ENCODE results near the gene RTN3. TPM values are rescaled to one million over a fixed set of nuclear protein-coding genes. Genes with fewer than 3 reads are reported as not detected.
A peak's percentile ranks its signal among the peaks of the same experiment; 100 is the strongest.
"Not testable (repeated sequence)": the region's sequence is repeated elsewhere in the genome, so short reads cannot be mapped to it uniquely, and the experiment has no call there.

RTN3 gene
- total RNA-seq, 1 donor from 2014 or later: 56.6 TPM

DNA sequence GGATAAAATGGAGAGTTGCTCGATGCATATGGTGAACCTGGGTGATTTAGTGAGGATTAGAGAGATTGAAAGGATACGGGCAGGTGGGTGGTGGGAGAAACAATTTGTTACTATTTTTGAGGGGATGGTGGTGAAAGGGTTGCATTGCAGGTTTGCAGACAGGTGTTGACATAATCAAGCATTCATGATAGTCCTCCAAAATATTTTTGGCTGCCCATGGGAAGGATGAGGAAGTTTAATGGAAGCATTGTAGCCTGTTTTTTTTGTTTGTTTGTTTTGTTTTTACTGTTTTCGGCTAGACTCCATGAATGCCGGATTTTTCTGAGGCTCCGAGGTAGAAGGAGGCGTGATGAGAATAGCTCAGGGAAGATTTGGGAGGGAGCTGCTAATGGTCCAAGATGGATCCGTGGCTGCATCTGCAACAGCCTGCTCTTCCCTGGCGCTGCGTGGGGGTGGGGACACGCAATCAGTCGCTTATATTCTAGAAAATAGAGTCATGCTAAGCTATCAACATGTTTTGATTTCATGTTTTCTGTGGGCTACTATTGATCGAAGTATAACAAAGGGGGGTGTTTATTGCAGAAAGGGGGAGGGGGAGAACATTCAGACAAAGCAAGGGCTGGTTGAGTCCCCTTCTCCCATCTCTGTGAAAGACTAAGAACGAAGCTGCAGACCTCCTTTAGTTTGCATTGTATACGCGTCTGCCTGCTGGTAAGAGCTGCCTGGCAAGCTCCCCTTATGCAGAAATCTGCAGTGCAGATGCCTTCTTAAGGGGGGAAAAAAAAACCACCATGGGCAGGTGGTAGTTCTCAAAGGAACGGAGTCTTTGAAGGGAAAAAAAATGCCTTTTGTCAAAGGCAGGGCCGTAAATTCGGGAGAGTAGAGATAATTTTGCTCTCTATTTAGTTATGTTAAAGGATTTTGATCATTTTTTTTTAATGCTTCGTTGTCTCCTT lies 1.0 kb downstream of the RTN3 start:
- peak; percentile 63 for DNase-seq (ENCODE audit: low spot score)

DNA sequence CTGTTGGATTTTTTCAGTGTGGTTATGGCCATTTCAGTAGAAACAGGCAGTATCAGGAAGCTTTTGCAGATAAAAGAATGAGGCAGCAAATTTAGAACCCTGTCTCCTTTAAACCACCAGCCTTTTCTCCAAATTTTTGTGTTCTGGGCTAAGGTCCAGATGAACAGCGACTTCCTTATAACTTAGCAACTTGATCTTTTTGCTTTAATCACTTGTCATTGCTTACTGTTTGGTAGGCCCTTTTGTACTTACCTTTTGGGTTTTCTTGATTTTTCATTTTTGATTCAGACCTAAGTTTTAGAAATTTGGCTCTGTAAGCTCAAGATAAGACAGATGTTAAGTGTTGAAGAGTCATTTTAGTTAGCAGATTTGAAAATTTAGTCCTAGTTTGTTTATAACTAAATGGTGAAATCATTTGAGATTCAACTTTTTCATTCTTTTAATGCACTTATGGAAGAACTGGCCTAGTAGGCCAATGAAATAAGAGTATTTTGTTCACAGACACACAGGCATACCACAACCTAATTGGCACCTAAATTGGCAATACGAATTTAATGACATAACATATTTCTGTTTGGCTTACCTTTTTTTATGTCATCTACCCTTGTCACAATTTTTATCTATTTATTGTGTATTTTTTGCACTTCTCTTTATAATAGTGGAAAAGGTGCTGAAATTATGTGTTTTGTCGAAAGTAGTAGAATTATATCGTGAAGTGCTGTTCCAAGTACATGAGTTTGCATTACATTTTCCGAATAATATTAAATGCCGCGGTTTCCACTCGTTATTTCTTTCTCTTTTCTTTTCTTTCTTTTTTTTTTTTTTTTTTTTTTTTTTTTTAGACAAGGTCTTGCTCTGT lies 2.1 kb downstream of the RTN3 start:
- DNase-seq (ENCODE audit: low spot score): peak; percentile 27

DNA sequence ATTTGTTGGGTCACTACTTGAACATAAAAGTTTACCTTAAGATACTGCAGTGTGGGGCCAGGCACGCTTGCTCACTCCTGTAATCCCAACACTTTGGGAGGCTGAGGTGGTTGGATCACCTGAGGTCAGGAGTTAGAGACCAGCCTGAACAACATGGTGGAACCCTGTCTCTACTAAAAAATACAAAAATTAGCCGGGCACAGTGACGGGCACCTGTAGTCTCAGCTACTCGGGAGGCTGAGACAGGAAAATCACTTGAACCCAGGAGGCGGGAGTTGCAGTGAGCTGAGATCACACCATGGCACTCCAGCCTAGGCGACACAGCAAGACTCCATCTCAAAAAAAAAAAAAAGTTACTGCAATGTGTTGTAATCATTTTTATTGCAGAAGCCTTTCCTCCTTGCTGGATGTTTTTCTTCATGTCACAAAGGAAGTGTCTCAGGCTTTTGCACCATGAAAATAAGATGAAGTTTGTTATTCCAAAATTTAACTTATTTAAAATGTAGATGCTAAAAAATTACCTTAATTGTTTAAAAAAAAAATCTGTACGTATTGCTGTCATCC lies 3.9 kb downstream of the RTN3 start:
- DNase-seq (ENCODE audit: low spot score): not testable (repeated sequence)

DNA sequence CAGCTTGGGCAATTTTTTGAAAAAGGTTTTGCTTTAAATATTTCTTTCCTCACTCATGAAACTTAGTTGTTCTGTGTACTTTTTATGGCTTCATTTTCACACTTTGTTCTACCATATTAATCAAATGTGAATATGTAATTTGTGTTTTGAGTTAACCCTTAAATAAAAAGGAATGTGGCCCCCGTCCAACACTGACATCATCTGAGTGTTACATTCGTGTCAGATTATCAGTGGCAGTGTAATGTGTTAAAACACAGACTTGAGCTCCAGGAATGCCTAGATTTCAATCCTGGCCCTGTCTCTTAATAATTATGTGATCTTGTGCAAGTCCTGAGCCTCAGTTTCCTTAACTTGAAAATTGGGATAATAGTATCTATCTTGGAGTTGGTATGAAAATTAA lies 5.6 kb downstream of the RTN3 start:
- no peak for DNase-seq (ENCODE audit: low spot score)

DNA sequence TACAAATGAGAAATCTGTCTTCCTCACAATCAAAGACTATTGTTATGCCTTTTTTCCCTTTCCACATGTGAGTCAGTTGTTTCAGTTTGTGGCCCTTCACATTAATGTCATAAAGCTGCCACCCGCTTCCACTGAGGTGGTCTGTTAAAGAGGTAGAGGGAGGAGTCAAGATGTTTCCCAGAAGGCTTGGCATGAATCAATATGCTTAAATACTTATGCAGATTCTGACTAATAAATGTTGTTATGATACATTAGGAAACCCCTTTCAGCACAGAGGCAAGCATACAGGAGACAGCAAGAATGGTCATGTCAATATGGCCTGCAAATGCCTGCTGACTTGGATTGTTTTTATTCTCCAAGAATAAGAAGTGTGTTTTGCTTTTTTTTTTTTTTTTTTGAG lies 6.5 kb downstream of the RTN3 start:
- no peak for DNase-seq (ENCODE audit: low spot score)

DNA sequence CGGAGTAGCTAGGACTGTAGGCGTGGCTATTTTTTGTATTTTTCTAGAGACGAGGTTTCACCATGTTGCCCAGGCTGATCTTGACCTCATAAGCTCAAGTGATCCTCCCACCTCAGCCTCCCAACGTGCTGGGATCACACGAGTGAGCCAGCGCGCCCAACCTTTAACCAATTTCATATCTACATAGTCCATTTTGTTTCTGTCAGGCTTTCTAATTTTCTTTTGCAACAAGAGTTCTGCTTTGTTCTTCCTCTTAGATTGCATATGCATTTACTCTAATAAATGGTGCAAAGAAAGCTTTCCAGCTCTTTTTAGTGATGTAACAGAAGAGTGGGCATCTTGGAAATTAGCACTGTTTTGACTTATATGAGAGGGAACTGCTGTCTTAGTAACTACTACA lies 13.3 kb downstream of the RTN3 start:
- no peak for DNase-seq (ENCODE audit: low spot score)

DNA sequence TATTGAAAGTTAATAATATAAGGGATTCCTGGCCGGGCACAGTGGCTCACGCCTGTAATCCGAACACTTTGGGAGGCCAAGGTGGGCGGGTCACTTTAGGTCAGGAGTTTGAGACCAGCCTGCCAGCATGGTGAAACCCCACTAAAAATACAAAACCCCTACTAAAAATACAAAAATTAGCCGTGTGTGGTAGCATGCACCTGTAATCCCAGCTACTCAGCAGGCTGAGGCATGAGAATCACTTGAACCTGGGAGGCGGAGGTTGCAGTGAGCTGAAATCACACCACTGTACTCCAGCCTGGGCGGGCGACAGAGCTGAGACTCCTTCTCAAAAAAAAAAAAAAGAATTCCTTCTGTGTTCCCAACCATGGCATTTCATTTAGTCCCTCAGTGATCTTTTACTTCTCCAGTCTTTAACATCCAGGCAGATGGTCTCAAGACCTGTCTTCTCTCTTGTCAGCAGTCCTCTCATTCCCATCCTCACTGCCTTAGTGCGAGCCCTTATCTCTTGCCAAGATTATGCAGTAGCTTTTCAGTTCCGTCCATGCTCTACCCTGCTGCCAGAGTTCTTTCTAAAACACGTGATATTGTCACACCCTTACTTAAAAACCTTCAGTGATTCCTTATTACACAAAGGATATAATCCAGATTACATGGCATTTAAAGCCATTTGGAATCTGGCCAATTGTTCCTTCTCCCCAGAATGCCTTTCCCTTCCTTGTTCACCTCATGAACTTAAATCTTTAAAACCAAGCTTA lies 17.9 kb downstream of the RTN3 start:
- peak; percentile 74 for DNase-seq (ENCODE audit: low spot score)

DNA sequence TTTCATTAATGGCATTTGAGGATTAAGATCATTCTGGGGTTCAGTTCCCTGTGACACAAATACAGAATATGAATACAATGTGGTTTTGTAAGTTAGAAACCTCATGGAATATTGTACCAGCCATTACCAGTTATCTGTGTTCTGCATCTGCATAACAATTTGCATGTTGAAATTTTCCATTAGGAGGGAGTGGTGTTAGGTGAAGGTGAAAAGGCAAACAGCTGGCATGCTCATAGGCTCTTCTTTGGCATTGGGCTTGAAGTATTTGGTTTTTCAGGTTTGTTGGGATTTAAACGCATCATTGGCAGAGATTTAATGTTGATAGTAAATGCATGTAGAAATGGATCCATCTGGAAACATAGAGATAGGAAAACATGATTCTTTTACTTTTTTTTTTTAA lies 18.6 kb downstream of the RTN3 start:
- DNase-seq (ENCODE audit: low spot score): no peak

DNA sequence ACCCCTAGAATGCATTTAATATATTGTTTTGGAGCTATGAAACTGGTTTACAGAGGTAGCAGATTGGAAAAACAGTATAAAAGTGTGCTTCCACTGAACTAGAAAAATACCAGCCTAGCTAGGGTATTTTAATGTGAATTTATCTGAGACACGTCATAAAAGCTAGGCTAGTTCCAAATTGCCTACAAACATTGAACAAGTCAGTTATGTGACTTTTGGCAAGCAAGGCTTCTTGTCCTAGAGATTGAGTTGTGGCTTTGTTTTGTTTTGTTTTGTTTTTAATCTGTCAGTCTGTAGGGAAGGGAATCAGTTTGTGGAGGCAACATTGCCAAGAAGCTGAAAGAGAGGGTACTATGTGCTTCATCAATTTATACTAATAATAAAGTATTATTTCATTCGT lies 24.2 kb downstream of the RTN3 start:
- DNase-seq (ENCODE audit: low spot score): no peak

DNA sequence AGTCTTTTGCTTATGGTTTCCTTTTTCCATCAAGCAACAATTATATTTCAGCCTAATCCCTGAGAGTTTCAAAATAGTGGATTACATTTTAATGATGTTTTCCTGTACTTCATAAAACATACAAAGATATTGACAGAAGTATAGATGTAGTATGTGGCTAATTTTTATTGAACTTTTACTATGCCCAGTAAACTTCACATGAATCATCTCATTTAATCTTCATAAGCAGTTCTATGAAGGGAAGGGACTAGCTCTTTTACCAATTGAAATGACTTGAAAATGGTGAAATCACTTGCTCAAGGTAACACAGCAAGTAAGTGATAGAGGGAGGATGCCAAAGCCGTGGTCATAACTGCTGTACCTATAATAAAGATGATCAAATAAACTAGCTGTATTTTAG lies 27.5 kb downstream of the RTN3 start:
- no peak for DNase-seq (ENCODE audit: low spot score)

DNA sequence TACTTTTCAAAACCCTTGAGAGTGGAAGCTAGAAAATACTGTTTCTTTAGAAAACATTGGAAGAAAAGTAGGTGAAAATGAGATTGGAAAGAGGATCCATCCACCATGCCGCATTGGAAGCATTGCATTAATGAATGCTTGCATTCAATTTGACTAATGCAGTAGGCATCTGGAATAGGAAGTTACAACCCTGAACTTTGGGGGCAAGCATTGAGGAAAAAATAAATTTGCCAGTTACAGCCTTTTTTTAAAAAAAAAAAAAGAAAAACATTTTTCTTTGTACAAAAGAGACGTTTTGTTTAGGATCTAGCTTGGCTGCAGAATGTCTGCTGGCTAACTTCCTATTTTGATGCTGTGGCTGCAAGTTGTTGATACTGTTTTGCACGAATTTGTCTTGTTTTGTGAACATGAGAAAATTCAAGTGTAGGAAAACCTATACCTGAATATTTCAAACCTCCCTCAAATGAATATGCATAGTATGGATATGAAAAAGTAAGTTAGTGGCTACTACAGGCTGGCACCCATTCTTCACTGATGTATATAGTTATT lies 28.1 kb downstream of the RTN3 start:
- DNase-seq (ENCODE audit: low spot score): no peak

DNA sequence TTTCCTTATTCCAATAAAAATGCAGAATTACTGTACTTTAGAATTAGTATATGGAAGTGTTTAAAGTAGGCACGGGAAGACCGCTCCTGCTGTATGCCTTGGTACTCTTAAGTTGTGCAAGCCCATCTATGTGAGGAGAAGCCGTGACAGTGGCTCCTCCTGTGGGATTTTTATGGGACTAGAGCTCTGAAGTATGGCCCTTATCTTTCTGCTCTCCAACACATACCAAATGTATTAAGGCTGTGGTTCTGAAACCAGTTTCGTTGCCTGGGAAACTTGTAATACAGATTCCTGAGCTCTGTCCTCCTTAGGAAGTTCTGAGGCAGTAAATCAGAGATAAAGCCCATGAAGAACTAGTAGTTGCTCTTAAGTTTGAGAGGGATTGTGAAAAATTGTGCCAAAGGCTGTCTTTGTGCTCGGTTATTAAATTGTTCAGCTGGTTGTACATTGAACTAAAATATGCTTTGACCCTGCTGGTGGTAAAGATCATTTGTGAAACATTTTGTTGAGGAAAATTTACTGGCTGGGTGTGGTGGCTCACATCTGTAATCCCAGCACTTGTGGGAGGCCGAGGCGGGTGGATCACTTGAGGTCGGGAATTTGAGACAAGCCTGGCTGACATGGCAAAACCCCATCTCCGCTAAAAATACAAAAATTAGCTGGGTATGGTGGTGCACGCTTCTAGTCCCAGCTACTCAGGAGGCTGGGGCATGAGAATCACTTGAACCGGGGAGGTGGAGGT lies 29.3 kb downstream of the RTN3 start:
- peak; percentile 97 for DNase-seq (ENCODE audit: low spot score)

DNA sequence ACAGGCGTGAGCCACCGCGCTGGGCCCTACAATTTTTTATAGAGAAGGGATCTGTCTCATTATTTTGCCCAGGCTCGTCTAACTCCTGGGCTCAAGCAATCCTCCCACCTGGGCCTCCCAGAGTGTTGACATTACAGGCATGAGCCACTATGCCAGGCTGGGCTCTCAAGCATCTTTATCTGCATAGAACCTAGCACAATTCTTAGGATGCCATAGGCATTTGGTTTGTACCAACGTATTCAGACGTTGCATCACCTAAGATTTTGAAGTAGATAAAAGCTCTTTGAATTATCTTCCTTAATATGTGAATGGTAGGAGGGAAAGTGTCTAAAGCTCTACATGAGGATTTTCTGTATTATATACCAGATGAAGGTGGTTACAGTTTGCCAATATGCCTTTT lies 30.5 kb downstream of the RTN3 start:
- DNase-seq (ENCODE audit: low spot score): no peak

DNA sequence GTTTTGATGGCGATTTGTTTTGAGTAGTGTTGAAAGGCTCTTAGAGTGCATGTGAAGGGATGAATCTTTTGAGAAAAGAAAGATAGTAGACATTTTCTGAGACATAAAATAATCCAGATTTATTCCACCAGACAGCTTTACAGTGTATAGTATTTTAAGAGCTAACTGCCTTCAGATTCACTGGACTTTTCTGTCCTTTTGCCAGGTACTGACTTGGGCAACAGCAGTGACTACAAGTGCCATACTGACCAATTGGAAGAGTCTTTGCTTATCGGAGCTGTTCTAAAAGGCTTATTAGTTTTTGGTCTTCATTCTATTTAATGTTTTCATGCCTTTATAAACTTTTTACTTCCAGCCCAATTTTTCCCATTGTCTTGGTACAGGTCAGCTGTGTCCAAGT lies 32.5 kb downstream of the RTN3 start:
- peak; percentile 66 for DNase-seq (ENCODE audit: low spot score)

DNA sequence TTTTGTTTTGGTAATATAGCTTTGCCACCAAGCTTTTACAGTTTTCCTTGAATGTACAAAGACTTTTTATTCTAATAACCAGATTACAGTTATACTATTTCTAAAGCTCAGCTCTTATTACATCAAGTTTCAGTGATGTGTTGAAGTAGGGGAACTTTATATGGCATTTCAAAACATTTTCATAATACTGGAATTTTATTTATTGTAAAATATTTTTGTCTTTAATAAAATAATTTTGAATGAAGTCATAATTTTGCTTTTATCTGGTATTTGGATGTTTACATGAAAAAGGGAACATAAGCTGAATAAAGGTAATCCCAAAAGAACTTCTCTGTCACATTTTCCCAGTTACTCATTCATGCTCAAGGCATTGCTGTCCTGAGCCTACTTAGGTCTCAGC lies 34.7 kb downstream of the RTN3 start:
- DNase-seq (ENCODE audit: low spot score): no peak

DNA sequence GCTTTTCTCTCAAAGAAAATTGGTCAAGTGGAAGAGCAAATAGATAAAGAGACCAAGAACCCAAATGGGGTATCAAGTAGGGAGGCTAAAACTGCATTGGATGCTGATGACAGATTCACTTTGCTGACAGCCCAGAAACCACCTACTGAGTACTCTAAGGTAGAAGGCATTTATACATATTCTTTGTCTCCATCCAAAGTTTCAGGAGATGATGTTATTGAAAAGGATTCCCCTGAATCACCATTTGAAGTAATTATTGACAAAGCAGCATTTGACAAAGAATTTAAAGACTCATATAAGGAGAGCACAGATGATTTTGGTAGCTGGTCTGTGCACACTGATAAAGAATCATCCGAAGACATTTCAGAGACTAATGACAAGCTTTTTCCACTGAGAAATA lies 37.7 kb downstream of the RTN3 start:
- no peak for DNase-seq (ENCODE audit: low spot score)

DNA sequence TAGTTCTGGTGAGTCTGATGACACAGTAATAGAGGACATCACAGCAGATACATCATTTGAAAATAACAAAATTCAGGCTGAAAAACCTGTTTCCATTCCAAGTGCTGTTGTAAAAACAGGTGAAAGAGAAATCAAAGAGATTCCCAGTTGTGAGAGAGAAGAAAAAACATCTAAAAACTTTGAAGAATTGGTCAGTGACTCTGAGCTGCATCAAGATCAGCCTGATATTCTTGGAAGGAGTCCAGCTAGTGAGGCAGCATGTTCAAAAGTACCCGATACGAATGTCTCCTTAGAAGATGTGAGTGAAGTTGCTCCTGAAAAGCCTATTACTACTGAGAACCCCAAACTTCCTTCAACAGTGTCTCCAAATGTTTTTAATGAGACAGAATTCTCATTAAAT lies 38.7 kb downstream of the RTN3 start:
- DNase-seq (ENCODE audit: low spot score): peak; percentile 34

DNA sequence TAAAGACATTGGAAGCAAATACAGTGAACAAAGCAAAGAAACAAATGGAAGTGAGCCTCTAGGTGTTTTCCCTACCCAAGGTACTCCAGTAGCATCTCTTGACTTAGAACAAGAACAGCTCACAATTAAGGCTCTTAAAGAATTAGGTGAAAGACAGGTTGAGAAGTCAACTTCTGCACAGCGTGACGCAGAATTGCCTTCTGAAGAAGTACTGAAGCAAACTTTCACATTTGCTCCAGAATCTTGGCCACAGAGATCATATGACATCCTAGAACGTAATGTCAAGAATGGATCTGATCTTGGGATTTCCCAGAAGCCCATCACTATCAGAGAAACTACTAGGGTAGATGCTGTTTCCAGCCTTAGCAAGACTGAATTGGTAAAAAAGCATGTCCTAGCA lies 39.3 kb downstream of the RTN3 start:
- no peak for DNase-seq (ENCODE audit: low spot score)

DNA sequence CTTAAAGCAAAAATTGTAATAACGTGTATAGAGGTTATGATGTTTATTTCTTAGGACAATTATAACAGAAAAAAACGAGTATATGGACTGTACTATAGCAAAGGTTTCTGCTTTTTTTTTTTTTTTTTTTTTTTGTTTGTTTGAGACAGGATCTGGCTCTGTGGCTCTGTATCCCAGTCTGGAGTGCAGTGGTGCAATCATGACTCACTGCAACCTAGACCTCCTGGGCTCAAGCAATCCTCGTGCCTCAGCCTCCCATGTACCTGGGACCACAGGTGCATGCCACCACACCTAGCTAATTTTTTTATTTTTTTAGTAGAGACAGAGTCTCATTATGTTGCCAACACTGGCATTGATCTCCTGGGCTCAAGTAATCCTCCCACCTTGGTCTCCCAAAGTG lies 48.0 kb downstream of the RTN3 start:
- no peak for DNase-seq (ENCODE audit: low spot score)

DNA sequence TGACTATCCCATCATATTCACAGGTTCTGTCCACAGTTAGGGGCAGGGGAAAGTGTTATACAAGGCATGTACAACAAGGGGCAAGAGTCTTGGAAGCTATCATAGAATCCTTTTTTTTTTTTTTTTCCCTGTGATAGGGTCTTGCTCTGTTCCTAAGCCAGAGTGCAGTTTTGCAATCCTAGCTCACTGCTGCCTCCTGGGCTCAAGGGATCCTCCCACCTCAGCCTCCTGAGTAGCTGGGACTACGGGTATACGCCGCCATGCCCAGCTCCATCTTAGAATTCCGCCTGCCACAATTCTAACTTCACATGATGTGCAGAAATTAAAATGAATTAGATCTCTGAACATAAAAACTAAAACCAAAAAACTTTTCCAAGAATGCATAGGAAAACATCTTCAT lies 55.6 kb downstream of the RTN3 start:
- DNase-seq (ENCODE audit: low spot score): no peak

DNA sequence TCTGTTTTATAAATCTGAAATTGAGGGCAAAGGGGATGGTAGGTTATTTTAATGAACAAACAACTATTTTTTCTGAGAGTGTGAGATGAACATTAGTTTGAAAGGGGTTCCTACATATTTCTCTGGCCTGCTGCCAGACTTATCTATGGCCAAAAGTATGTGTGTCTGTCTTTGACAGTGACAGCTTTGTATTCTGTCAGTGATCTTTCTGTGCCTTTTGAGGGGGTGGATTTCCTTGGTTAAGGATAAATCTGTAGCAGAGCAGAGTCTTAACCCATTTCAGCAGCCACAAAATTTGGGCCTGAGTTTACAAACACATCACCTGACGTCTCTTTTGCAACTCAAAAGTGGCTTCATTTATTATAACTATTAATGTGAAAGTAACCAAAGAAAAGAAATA lies 56.4 kb downstream of the RTN3 start:
- no peak for DNase-seq (ENCODE audit: low spot score)
